H9 (cell line): ENCODE data around the gene LASP1NB.

Experiments
- DNase-seq: peaks from one replicate; pipeline ENCODE4 v3.0.0-alpha.2; 2017
- H2AFZ ChIP-seq: one replicate; pipeline ENCODE4 v1.6.1; 2013; ENCODE audit warnings: mild to moderate bottlenecking, low read length, control low read depth, moderate library complexity
- H2AK5ac ChIP-seq: 2 replicates; pipeline ENCODE4 v1.6.1; 2013; ENCODE audit warnings: low read length, control low read depth, mixed read lengths; ENCODE audit not compliant: insufficient read length
- H2BK120ac ChIP-seq: one replicate; pipeline ENCODE4 v1.6.1; 2013; ENCODE audit warnings: low read depth, mild to moderate bottlenecking, low read length, control low read depth, inconsistent platforms; ENCODE audit not compliant: poor library complexity, severe bottlenecking
- H2BK12ac ChIP-seq: 2 replicates; pipeline ENCODE4 v1.6.1; 2013; ENCODE audit warnings: low read length, control low read depth, mixed read lengths, low read depth; ENCODE audit not compliant: insufficient read length
- H2BK15ac ChIP-seq: 2 replicates; pipeline ENCODE4 v1.6.1; 2013; ENCODE audit warnings: low read depth, low read length, control low read depth
- H2BK20ac ChIP-seq: one replicate; pipeline ENCODE4 v1.6.1; 2013; ENCODE audit warnings: low read depth, mild to moderate bottlenecking, low read length, control low read depth, inconsistent platforms; ENCODE audit not compliant: poor library complexity, severe bottlenecking
- H2BK5ac ChIP-seq: 2 replicates; pipeline ENCODE4 v1.6.1; 2013; ENCODE audit warnings: low read length, control low read depth, mixed read lengths; ENCODE audit not compliant: insufficient read length
- H3K14ac ChIP-seq: 2 replicates; pipeline ENCODE4 v1.6.1; 2013; ENCODE audit warnings: low read length, control low read depth; ENCODE audit not compliant: insufficient read depth
- H3K18ac ChIP-seq: 2 replicates; pipeline ENCODE4 v1.6.1; 2013; ENCODE audit warnings: low read depth, mild to moderate bottlenecking, mixed read lengths, low read length, control low read depth; ENCODE audit not compliant: insufficient read length
- H3K23ac ChIP-seq: 2 replicates; pipeline ENCODE4 v1.6.1; 2013; ENCODE audit warnings: low read length, control low read depth, mixed read lengths, low read depth; ENCODE audit not compliant: insufficient read length
- H3K23me2 ChIP-seq: 2 replicates; pipeline ENCODE4 v1.6.1; 2013; ENCODE audit warnings: low read depth, mild to moderate bottlenecking, mixed read lengths, low read length, control low read depth; ENCODE audit not compliant: insufficient read length, poor library complexity, severe bottlenecking
- H3K27ac ChIP-seq: 2 replicates; pipeline ENCODE4 v1.5.1; 2013; ENCODE audit warnings: low read length, control low read depth, mixed read lengths, low read depth; ENCODE audit not compliant: insufficient read length
- H3K27me3 ChIP-seq: 2 replicates; pipeline ENCODE4 v1.6.1; 2013; ENCODE audit warnings: low read length, control low read depth, inconsistent platforms; ENCODE audit not compliant: insufficient read depth
- H3K4ac ChIP-seq: 2 replicates; pipeline ENCODE4 v1.6.1; 2013; ENCODE audit warnings: low read depth, mild to moderate bottlenecking, control low read depth, inconsistent platforms, low read length, moderate library complexity
- H3K4me1 ChIP-seq: 2 replicates; pipeline ENCODE4 v1.6.1; 2013; ENCODE audit warnings: low read length, control low read depth, inconsistent platforms; ENCODE audit not compliant: insufficient read depth
- H3K4me2 ChIP-seq: 2 replicates; pipeline ENCODE4 v1.6.1; 2013; ENCODE audit warnings: low read length, control low read depth, mixed read lengths; ENCODE audit not compliant: insufficient read length, insufficient read depth
- H3K56ac ChIP-seq: 2 replicates; pipeline ENCODE4 v1.6.1; 2013; ENCODE audit warnings: low read depth, mild to moderate bottlenecking, mixed read lengths, low read length, control low read depth; ENCODE audit not compliant: insufficient read length
- H3K79me1 ChIP-seq: 2 replicates; pipeline ENCODE4 v1.6.1; 2013; ENCODE audit warnings: low read depth, mild to moderate bottlenecking, moderate library complexity, low read length, control low read depth, inconsistent platforms; ENCODE audit not compliant: insufficient read depth, poor library complexity, severe bottlenecking
- H3K79me2 ChIP-seq: 2 replicates; pipeline ENCODE4 v1.6.1; 2013; ENCODE audit warnings: low read length, control low read depth, inconsistent platforms; ENCODE audit not compliant: insufficient read depth
- H3K9ac ChIP-seq: 2 replicates; pipeline ENCODE4 v1.6.1; 2013; ENCODE audit warnings: low read length, control low read depth, mixed read lengths; ENCODE audit not compliant: insufficient read length; ENCODE audit errors: extremely low read depth
- H3K9me3 ChIP-seq: one replicate; pipeline ENCODE4 v1.6.1; 2013; ENCODE audit warnings: low read depth, low read length, inconsistent platforms; ENCODE audit not compliant: control insufficient read depth
- H3T11ph ChIP-seq: one replicate; pipeline ENCODE4 v1.6.1; 2013; ENCODE audit warnings: mild to moderate bottlenecking, low read length, control low read depth, inconsistent platforms
- H4K20me1 ChIP-seq: one replicate; pipeline ENCODE4 v1.6.1; 2013; ENCODE audit not compliant: control insufficient read depth, insufficient read length, insufficient read depth
- H4K5ac ChIP-seq: 2 replicates; pipeline ENCODE4 v1.6.1; 2013; ENCODE audit warnings: low read depth, mild to moderate bottlenecking, mixed read lengths, low read length, control low read depth; ENCODE audit not compliant: insufficient read length
- H4K8ac ChIP-seq: replicated peaks from 2 replicates; pipeline ENCODE4 v1.6.1; 2013; ENCODE audit warnings: low read length, control low read depth, mixed read lengths, low read depth; ENCODE audit not compliant: insufficient read length
- H4K91ac ChIP-seq: 2 replicates; pipeline ENCODE4 v1.6.1; 2013; ENCODE audit warnings: low read depth, mild to moderate bottlenecking, moderate library complexity, mixed read lengths, low read length, control low read depth; ENCODE audit not compliant: insufficient read length
- H3K27ac Mint-ChIP-seq, 3 experiments: 2 replicates in 2 of 3; 3 replicates in 1 of 3; pipeline ENCODE4 v1.8.0; 2020 to 2021; ENCODE audit warnings: mixed read lengths in 3 of 3, mild to moderate bottlenecking in 1 of 3, moderate library complexity in 1 of 3
- H3K27me3 Mint-ChIP-seq: 2 replicates; pipeline ENCODE4 v1.8.0; 2021; ENCODE audit warnings: low read depth, mild to moderate bottlenecking, moderate library complexity, mixed read lengths
- H3K36me3 Mint-ChIP-seq, 3 experiments: 2 replicates in 2 of 3; 3 replicates in 1 of 3; pipeline ENCODE4 v1.8.0; 2020 to 2021; ENCODE audit warnings: low read depth in 3 of 3, mixed read lengths in 3 of 3; ENCODE audit not compliant: insufficient read depth in 1 of 3
- H3K4me1 Mint-ChIP-seq, 2 experiments: 2 replicates each; pipeline ENCODE4 v1.8.0; 2020; ENCODE audit warnings: mixed read lengths in 2 of 2
- H3K4me3 Mint-ChIP-seq, 2 experiments: 2 replicates in 1 of 2; 3 replicates in 1 of 2; pipeline ENCODE4 v1.8.0; 2020 to 2021; ENCODE audit warnings: mild to moderate bottlenecking in 2 of 2, mixed read lengths in 2 of 2, moderate library complexity in 1 of 2
- H3K9me3 Mint-ChIP-seq, 2 experiments: 2 replicates in 1 of 2; 3 replicates in 1 of 2; pipeline ENCODE4 v1.8.0; 2020; ENCODE audit warnings: mild to moderate bottlenecking in 2 of 2, mixed read lengths in 2 of 2, moderate library complexity in 1 of 2
- CTCF ChIP-seq: fragments of 200-600 bp; sonication (generic); conservative IDR thresholded peaks from 3 replicates; pipeline ENCODE4 v1.8.0; 2021; ENCODE audit warnings: antibody characterized with exemption, mild to moderate bottlenecking
- WGBS: extraction: QIAGEN DNeasy Blood & Tissue Kit; methylation state at CpG from one replicate; pipeline ENCODE4 v1.1.7; 2013; ENCODE audit warnings: missing lambda C conversion rate, low lambda C conversion rate, mixed read lengths; ENCODE audit not compliant: insufficient read length; ENCODE audit errors: extremely low coverage; 5-methylcytosine and 5-hydroxymethylcytosine counted together

The LASP1NB gene

GRCh38 chr17:38893607-38894006 lies 31.8 kb upstream of the LASP1NB start:
- 0 out of 2 replicates have a peak, but pooled peaks cover 2% of the 10 kb centered on the region for H3K79me2 ChIP-seq
- H3K23ac ChIP-seq, result no peak overlapping the region
- H2BK15ac ChIP-seq, result no peak overlapping the region
- no peaks in the 10 kb centered on the region for H3K9me3 Mint-ChIP-seq
- H4K5ac ChIP-seq, result no peak overlapping the region
- peak; percentile 47 for DNase-seq
- no peak overlapping the region for H4K91ac ChIP-seq
- H3K4me1 Mint-ChIP-seq, result peaks cover 18 to 19% of the 10 kb centered on the region in 2 experiments
- H3K36me3 Mint-ChIP-seq, result peaks cover 4 to 52% (median 43%) of the 10 kb centered on the region in 3 experiments; a peak in 5 of 7 replicates
- no peak overlapping the region for H2AK5ac ChIP-seq
- H4K20me1 ChIP-seq, result peaks cover 2% of the 10 kb centered on the region
- H2AFZ ChIP-seq, result no peak overlapping the region
- H3K23me2 ChIP-seq, result no peaks in the 10 kb centered on the region
- no peak for TF ChIP-seq CTCF
- no peak overlapping the region for H2BK12ac ChIP-seq
- H3K79me1 ChIP-seq, result no peaks in the 10 kb centered on the region
- H4K8ac ChIP-seq, result no peak overlapping the region
- no peaks in the 10 kb centered on the region for H3K27me3 ChIP-seq
- H3T11ph ChIP-seq, result no peak overlapping the region
- no peak overlapping the region for H3K9ac ChIP-seq
- H3K27ac Mint-ChIP-seq, result no peak overlapping the region
- no peak overlapping the region for H3K56ac ChIP-seq
- H3K14ac ChIP-seq, result no peak overlapping the region; the same call in 1 of the 2 replicates
- H3K4me3 Mint-ChIP-seq, result no peak overlapping the region
- no peaks in the 10 kb centered on the region for H3K27me3 Mint-ChIP-seq
- no peak overlapping the region for H2BK5ac ChIP-seq
- no peak overlapping the region for H3K18ac ChIP-seq
- H3K4me1 ChIP-seq, result no peaks in the 10 kb centered on the region
- no CpG with 5 or more reads among the region's 6 CpGs for WGBS
- no peak overlapping the region for H2BK120ac ChIP-seq
- H3K4ac ChIP-seq, result no peak overlapping the region
- no peaks in the 10 kb centered on the region for H3K9me3 ChIP-seq
- no peak overlapping the region for H3K27ac ChIP-seq
- H3K4me2 ChIP-seq, result no peak overlapping the region
- no peak overlapping the region for H2BK20ac ChIP-seq
